HCT116 (cell line): ENCODE measurements around the gene TWSG1. TPM values are rescaled to one million over a fixed set of nuclear protein-coding genes. Genes with fewer than 3 reads are reported as not detected.

Experiments
- ATAC-seq: fragments of 200-7000 bp; cut with Tn5 transposase; 2 replicates; pipeline ENCODE4 v1.9.1; 2020; ENCODE audit warnings: mild to moderate bottlenecking, moderate library complexity
- BruUV-seq: library from RNA; stranded (reverse); fragments of 400-500 nt; replicated peaks from 2 replicates; lab custom pipeline; 2021; lab: Mats Ljungman, UMichigan
- CTCF ChIA-PET: fragments of 300-600 bp; sonication (Branson Sonifier 250); formaldehyde crosslinking; loops from one replicate; lab custom pipeline; 2021; ENCODE audit warnings: antibody characterized with exemption; lab: Charles Lee
- POLR2A ChIA-PET: fragments of 300-600, 350-600 bp; sonication (Branson Sonifier 250); formaldehyde crosslinking; loops from one replicate; lab custom pipeline; 2021; ENCODE audit warnings: antibody characterized with exemption; lab: Charles Lee
- RAD21 ChIA-PET, 2 experiments: fragments of 300-600 bp; sonication (Branson Sonifier 250); formaldehyde crosslinking; loops; one replicate each; lab custom pipeline; 2023; ENCODE audit warnings: low total read pairs in 2 of 2; ENCODE audit not compliant: uncharacterized antibody in 2 of 2, unreplicated experiment in 2 of 2, low non-redundant PET in 1 of 2; lab: Charles Lee
- DNase-seq: peaks from one replicate; pipeline ENCODE4 v3.0.0-alpha.2; 2010; ENCODE audit warnings: low read depth, low spot score
- H2AFZ ChIP-seq: fragments of 200-600 bp; shearing (Covaris generic), sonication (generic); 2 replicates; pipeline ENCODE4 v1.6.1; 2017; ENCODE audit warnings: low read depth, mixed run types, mixed read lengths, antibody characterized with exemption, low read length; ENCODE audit not compliant: poor library complexity, severe bottlenecking
- H3K27ac ChIP-seq: 2 replicates; pipeline ENCODE4 v1.5.1; 2012; ENCODE audit warnings: low read depth, low read length
- H3K27me3 ChIP-seq: fragments of 200-600 bp; sonication (generic); 2 replicates; pipeline ENCODE4 v1.6.1; 2016; ENCODE audit warnings: mixed run types, low read length, mixed read lengths; ENCODE audit not compliant: insufficient read depth
- H3K36me3 ChIP-seq, 2 experiments: fragments of 200-500 bp in 1 of 2; fragments of 200-600 bp in 1 of 2; sonication (Bioruptor generic) in 1 of 2; sonication (generic) in 1 of 2; 2 replicates each; pipeline versions ENCODE4 v1.5.1 to v1.6.1; 2014 to 2016; ENCODE audit warnings: low read length in 2 of 2, inconsistent platforms in 1 of 2, mixed read lengths in 1 of 2, mixed run types in 1 of 2; ENCODE audit not compliant: insufficient read depth in 2 of 2, control insufficient read depth in 1 of 2
- H3K4me1 ChIP-seq, 2 experiments: fragments of 200-600 bp in 1 of 2; sonication (generic) in 1 of 2; 2 replicates each; pipeline versions ENCODE4 v1.5.1 to v1.6.1; 2012 to 2017; ENCODE audit warnings: low read length in 2 of 2, inconsistent platforms in 1 of 2, mild to moderate bottlenecking in 1 of 2, mixed read lengths in 1 of 2, mixed run types in 1 of 2, moderate library complexity in 1 of 2; ENCODE audit not compliant: insufficient read depth in 2 of 2, control insufficient read depth in 1 of 2
- H3K4me2 ChIP-seq: fragments of 200-600 bp; sonication (generic); 2 replicates; pipeline ENCODE4 v1.6.1; 2017; ENCODE audit warnings: mixed run types, low read length, mixed read lengths
- H3K4me3 ChIP-seq, 2 experiments: fragments of 200-600 bp in 1 of 2; sonication (generic) in 1 of 2; replicated peaks in 1 of 2; 2 replicates each; pipeline ENCODE4 v1.5.1; 2011 to 2016; ENCODE audit warnings: low read length in 2 of 2, control low read depth in 1 of 2, low read depth in 1 of 2, mild to moderate bottlenecking in 1 of 2, mixed read lengths in 1 of 2, mixed run types in 1 of 2
- H3K79me2 ChIP-seq: fragments of 200-600 bp; sonication (generic); 2 replicates; pipeline ENCODE4 v1.6.1; 2017; ENCODE audit warnings: mild to moderate bottlenecking, mixed run types, low read length, moderate library complexity, mixed read lengths; ENCODE audit not compliant: insufficient read depth
- H3K9ac ChIP-seq: fragments of 200-600 bp; sonication (generic); 2 replicates; pipeline ENCODE4 v1.6.1; 2016; ENCODE audit warnings: low read length, mixed read lengths
- H3K9me2 ChIP-seq: fragments of 200-600 bp; sonication (generic), shearing (Covaris generic); 2 replicates; pipeline ENCODE4 v1.6.1; 2017; ENCODE audit warnings: mixed run types, mild to moderate bottlenecking, moderate library complexity; ENCODE audit not compliant: insufficient read depth
- H3K9me3 ChIP-seq, 2 experiments: fragments of 200-500 bp in 1 of 2; fragments of 200-600 bp in 1 of 2; sonication (Bioruptor generic) in 1 of 2; sonication (generic) in 1 of 2; 2 replicates each; pipeline ENCODE4 v1.6.1; 2014 to 2017; ENCODE audit warnings: low read length in 2 of 2, mixed read lengths in 2 of 2, inconsistent platforms in 1 of 2, low read depth in 1 of 2, mild to moderate bottlenecking in 1 of 2, mixed run types in 1 of 2, moderate library complexity in 1 of 2; ENCODE audit not compliant: control insufficient read depth in 1 of 2, insufficient read depth in 1 of 2
- H4K20me1 ChIP-seq: fragments of 200-600 bp; sonication (generic), shearing (Covaris generic); 2 replicates; pipeline ENCODE4 v1.6.1; 2017; ENCODE audit warnings: mixed run types, mild to moderate bottlenecking, moderate library complexity; ENCODE audit not compliant: insufficient read depth
- CBX3 ChIP-seq: IDR thresholded peaks from 2 replicates; pipeline ENCODE4 v1.6.1; 2012; ENCODE audit warnings: low read depth
- CTCF ChIP-seq, 3 experiments: fragments of 200-600 bp in 1 of 3; sonication (generic) in 1 of 3; IDR thresholded peaks in 2 of 3; conservative IDR thresholded peaks in 1 of 3; 2 replicates each; pipeline ENCODE4 v1.5.1; 2012 to 2017; ENCODE audit warnings: low read depth in 2 of 3, low read length in 2 of 3, antibody characterized with exemption in 1 of 3, borderline replicate concordance in 1 of 3, control low read depth in 1 of 3, mild to moderate bottlenecking in 1 of 3, mixed read lengths in 1 of 3, mixed run types in 1 of 3, moderate library complexity in 1 of 3; ENCODE audit not compliant: insufficient read depth in 1 of 3
- EGR1 ChIP-seq: IDR thresholded peaks from 2 replicates; pipeline ENCODE4 v1.6.1; 2012; ENCODE audit warnings: low read depth
- EZH2 ChIP-seq: fragments of 200-600 bp; sonication (generic); IDR thresholded peaks from 2 replicates; pipeline ENCODE4 v1.6.1; 2017; ENCODE audit warnings: antibody characterized with exemption, mixed run types
- EZH2phosphoT487 ChIP-seq: fragments of 200-600 bp; IDR thresholded peaks from 2 replicates; pipeline ENCODE4 v1.6.1; 2018; ENCODE audit warnings: antibody characterized with exemption, borderline replicate concordance
- JUND ChIP-seq: IDR thresholded peaks from 2 replicates; pipeline ENCODE4 v1.6.1; 2012
- POLR2A ChIP-seq: IDR thresholded peaks from 2 replicates; pipeline ENCODE4 v1.7.0; 2011; ENCODE audit warnings: borderline replicate concordance; ENCODE audit not compliant: insufficient read depth, insufficient read length; ENCODE audit errors: extremely low read depth
- POLR2AphosphoS5 ChIP-seq: IDR thresholded peaks from 2 replicates; pipeline ENCODE4 v1.6.1; 2011; ENCODE audit warnings: mild to moderate bottlenecking, low read depth, low read length, moderate library complexity
- ZFX ChIP-seq: fragments of 450-650 bp; IDR thresholded peaks from 2 replicates; pipeline ENCODE4 v1.6.1; 2017
- intact Hi-C: fragments of 100-400 bp; cut with micrococcal nuclease; formaldehyde crosslinking; loops from 2 replicates; pipeline ENCODE4 v1.10.0; 2022
- total RNA-seq: library from RNA; stranded (reverse); gene quantifications from one replicate; pipeline ENCODE4 v1.2.1, GENCODE V29; 2021; ENCODE audit not compliant: unreplicated experiment
- TF ChIP-seq, protein P1 (sequence below): IDR thresholded peaks from 2 replicates; pipeline ENCODE4 v1.6.1; 2012

TWSG1 gene
- total RNA-seq, 1 experiment from 2014 or later: 35.7 TPM

GRCh38 chr18:9437021-9437437, 102.5 kb downstream of the TWSG1 start (continued):
- TF ChIP-seq, protein P1, sequence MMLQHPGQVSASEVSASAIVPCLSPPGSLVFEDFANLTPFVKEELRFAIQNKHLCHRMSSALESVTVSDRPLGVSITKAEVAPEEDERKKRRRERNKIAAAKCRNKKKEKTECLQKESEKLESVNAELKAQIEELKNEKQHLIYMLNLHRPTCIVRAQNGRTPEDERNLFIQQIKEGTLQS: no peak
- no peak for TF ChIP-seq EZH2
- no peak for TF ChIP-seq ZFX

DNA sequence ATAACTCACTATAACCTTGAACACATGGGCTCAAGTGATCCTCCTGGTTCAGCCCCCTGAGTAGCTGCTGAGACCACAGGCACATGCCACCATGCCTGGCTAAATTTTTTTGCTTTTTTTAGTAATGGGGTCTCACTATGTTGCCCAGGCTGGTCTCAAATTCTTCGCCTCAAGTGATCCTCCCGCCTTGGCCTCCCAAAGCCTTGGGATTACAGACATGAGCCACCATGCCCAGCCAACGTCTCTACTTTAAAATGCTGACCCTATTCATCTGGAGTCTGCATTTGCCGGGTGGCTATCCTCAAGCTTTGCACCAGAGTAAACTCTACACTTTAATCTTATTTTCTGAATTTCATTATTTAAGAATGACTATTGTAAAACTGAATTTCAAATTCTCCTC, 103.1 kb downstream of the TWSG1 start:
- Histone ChIP-seq H3K79me2 (no peaks in the 10 kb centered on the region), H3K27ac (no peak overlapping the region), H3K4me3 (no peak overlapping the region), H2AFZ (peak overlapping the region; percentile 35), H3K4me2 (no peak overlapping the region), H3K27me3 (no peaks in the 10 kb centered on the region), H3K4me1 (no peaks in the 10 kb centered on the region), H3K36me3 (no peaks in the 10 kb centered on the region), H3K9me2 (no peaks in the 10 kb centered on the region), H3K9ac (no peak overlapping the region), H3K9me3 (no peaks in the 10 kb centered on the region), H4K20me1 (no peaks in the 10 kb centered on the region)
- BruUV-seq: no TSS peak
- RAD21 ChIA-PET: no interaction called here
- DNase-seq (no peak), ATAC-seq (no peak)
- intact Hi-C loops: no loop called here
- TF ChIP-seq ZFX (no peak), JUND (no peak), CBX3 (no peak), EGR1 (no peak), EZH2phosphoT487 (no peak), EZH2 (no peak), POLR2AphosphoS5 (no peak), POLR2A (no peak), CTCF (IDR thresholded peaks at IDR 0.05 in 2 of 3, conservative IDR thresholded peaks at IDR 0.05 in 1 of 3; ENCODE audit: borderline replicate concordance in 1 of 3, insufficient read depth in 1 of 3, low read depth in 2 of 3, low read length in 2 of 3) (no peak)
- TF ChIP-seq, protein P1: no peak
- POLR2A ChIA-PET: no interaction called here
- CTCF ChIA-PET: no interaction called here
